ENCODE results near the gene PRKAG2.

The PRKAG2 gene

GRCh38 chr7:151710121-151710640 lies 166.7 kb downstream of the PRKAG2 start:
- no peaks in the 10 kb centered on the region for H3K79me2 ChIP-seq (ENCODE audit: insufficient read depth, low read depth)
- H3K27ac ChIP-seq = no peak overlapping the region
- H2AFZ ChIP-seq (ENCODE audit: low read depth) = no peak overlapping the region
- H3K4me2 ChIP-seq = no peak overlapping the region
- H3K9ac ChIP-seq = no peak overlapping the region
- peaks cover 11% of the 10 kb centered on the region for H3K4me1 ChIP-seq (ENCODE audit: low read depth, poor library complexity, severe bottlenecking)
- H4K20me1 ChIP-seq (ENCODE audit: insufficient read depth) = no peaks in the 10 kb centered on the region
- no peaks in the 10 kb centered on the region for H3K36me3 ChIP-seq (ENCODE audit: insufficient read depth)
- no peaks in the 10 kb centered on the region for H3K27me3 ChIP-seq (ENCODE audit: insufficient read depth, low read depth)
- no peak overlapping the region for H3K4me3 ChIP-seq (IDR thresholded peaks at IDR 0.05; ENCODE audit: insufficient read depth, low read depth, low read length)
- no peak for TF ChIP-seq CTCF (conservative IDR thresholded peaks at IDR 0.05; ENCODE audit: low read depth, low read length)

DNA sequence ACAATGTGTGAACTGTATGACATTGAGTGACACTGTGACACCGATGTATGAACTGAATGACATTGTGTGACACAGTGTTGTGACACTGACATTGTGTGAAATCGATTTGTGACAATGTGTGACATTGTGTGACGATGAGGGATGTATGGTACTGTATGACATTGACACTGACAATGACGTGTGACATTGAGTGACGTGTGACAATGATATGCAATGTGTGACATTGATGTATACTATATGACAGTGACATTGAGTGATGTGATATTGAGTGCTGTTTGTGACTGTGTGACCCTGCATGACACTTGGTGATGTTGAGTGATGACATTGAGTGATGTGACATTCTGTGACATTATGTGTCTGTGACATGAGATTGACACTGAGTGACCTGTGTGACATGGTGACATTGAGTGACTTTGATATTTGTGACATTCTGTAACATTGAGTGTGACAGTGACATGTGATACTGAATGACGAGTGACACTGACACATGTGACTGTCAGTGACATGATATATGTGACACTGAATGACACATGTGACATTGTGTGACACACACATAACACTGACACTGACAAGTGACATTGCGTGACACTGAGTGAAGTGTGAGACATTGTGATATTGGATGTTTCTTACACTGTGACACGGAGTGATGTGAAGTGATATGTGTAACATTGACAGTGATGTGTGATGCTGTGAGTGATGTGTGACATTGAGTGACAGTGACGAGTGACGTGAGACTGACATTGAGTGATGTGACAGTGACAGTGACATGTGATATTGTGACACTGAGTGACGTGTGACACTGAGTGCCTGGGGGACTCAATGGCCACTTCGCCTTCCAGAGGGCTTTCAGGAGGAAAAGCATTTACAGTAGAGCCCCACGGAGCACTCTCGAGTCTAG lies 167.5 kb downstream of the PRKAG2 start:
- no peak overlapping the region for H2AFZ ChIP-seq (ENCODE audit: low read depth)
- no peak overlapping the region for H3K27ac ChIP-seq
- H3K27me3 ChIP-seq (ENCODE audit: insufficient read depth, low read depth) = no peaks in the 10 kb centered on the region
- no peak overlapping the region for H3K4me2 ChIP-seq
- peaks cover 11% of the 10 kb centered on the region for H3K4me1 ChIP-seq (ENCODE audit: low read depth, poor library complexity, severe bottlenecking)
- TF ChIP-seq CTCF (conservative IDR thresholded peaks at IDR 0.05; ENCODE audit: low read depth, low read length) = no peak
- H4K20me1 ChIP-seq (ENCODE audit: insufficient read depth) = no peaks in the 10 kb centered on the region
- H3K36me3 ChIP-seq (ENCODE audit: insufficient read depth) = no peaks in the 10 kb centered on the region
- H3K79me2 ChIP-seq (ENCODE audit: insufficient read depth, low read depth) = no peaks in the 10 kb centered on the region
- no peak overlapping the region for H3K9ac ChIP-seq
- no peak overlapping the region for H3K4me3 ChIP-seq (IDR thresholded peaks at IDR 0.05; ENCODE audit: insufficient read depth, low read depth, low read length)

DNA sequence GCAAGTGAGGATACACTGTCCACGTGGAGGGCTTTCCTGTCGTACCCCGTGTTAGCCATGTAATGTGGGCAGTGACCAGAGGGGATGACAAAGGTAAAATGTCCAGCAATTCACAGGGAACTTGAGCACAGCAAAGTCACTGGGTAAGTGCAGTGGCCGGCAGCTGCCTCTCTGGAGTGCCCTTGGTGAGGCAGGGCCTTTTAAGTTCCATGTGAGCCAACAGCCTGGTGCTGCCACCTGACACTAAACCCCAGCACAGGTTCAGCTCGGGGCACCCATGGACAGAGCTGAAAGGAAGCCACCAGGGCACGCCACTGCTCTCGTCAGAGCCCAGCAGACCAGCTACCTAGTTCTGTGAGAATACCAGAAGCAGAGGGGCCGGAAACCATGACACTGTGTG lies 168.3 kb downstream of the PRKAG2 start:
- peaks cover 11% of the 10 kb centered on the region for H3K4me1 ChIP-seq (ENCODE audit: low read depth, poor library complexity, severe bottlenecking)
- no peak overlapping the region for H3K4me2 ChIP-seq
- H3K79me2 ChIP-seq (ENCODE audit: insufficient read depth, low read depth) = no peaks in the 10 kb centered on the region
- H4K20me1 ChIP-seq (ENCODE audit: insufficient read depth) = no peaks in the 10 kb centered on the region
- no peak for TF ChIP-seq CTCF (conservative IDR thresholded peaks at IDR 0.05; ENCODE audit: low read depth, low read length)
- H3K27me3 ChIP-seq (ENCODE audit: insufficient read depth, low read depth) = no peaks in the 10 kb centered on the region
- no peak overlapping the region for H3K9ac ChIP-seq
- H3K4me3 ChIP-seq (IDR thresholded peaks at IDR 0.05; ENCODE audit: insufficient read depth, low read depth, low read length) = no peak overlapping the region
- no peak overlapping the region for H2AFZ ChIP-seq (ENCODE audit: low read depth)
- H3K27ac ChIP-seq = no peak overlapping the region
- H3K36me3 ChIP-seq (ENCODE audit: insufficient read depth) = no peaks in the 10 kb centered on the region

GRCh38 chr7:151707757-151708156 lies 169.2 kb downstream of the PRKAG2 start:
- no peaks in the 10 kb centered on the region for H3K27me3 ChIP-seq (ENCODE audit: insufficient read depth, low read depth)
- no peak overlapping the region for H3K9ac ChIP-seq
- no peak overlapping the region for H3K4me3 ChIP-seq (IDR thresholded peaks at IDR 0.05; ENCODE audit: insufficient read depth, low read depth, low read length)
- no peak overlapping the region for H3K27ac ChIP-seq
- no peaks in the 10 kb centered on the region for H3K36me3 ChIP-seq (ENCODE audit: insufficient read depth)
- peaks cover 9% of the 10 kb centered on the region for H3K4me1 ChIP-seq (ENCODE audit: low read depth, poor library complexity, severe bottlenecking)
- H3K4me2 ChIP-seq = no peak overlapping the region
- H3K79me2 ChIP-seq (ENCODE audit: insufficient read depth, low read depth) = no peaks in the 10 kb centered on the region
- H2AFZ ChIP-seq (ENCODE audit: low read depth) = no peak overlapping the region
- H4K20me1 ChIP-seq (ENCODE audit: insufficient read depth) = no peaks in the 10 kb centered on the region
- no peak for TF ChIP-seq CTCF (conservative IDR thresholded peaks at IDR 0.05; ENCODE audit: low read depth, low read length)
